NCI-H510A (cell line): ENCODE results near the gene TSPYL2.

Experiments used
- DNase-seq: peaks from one replicate; lab custom pipeline; 2025; lab: John Stamatoyannopoulos, UW

Gene TSPYL2

GRCh38 chrX:53080628-53081580, 1.3 kb upstream of the TSPYL2 start:
- DNase-seq: no peak

- no peak for DNase-seq
These were observed 828 bp downstream of the TSPYL2 start for GRCh38 chrX:53082773-53083616.

GRCh38 chrX:53084043-53084570, 1.9 kb downstream of the TSPYL2 start:
- no peak for DNase-seq

GRCh38 chrX:53084863-53085262, 2.7 kb downstream of the TSPYL2 start:
- no peak for DNase-seq

- DNase-seq: no peak
These were observed 3.6 kb downstream of the TSPYL2 start for GRCh38 chrX:53085661-53086229.

GRCh38 chrX:53086464-53086863, 4.3 kb downstream of the TSPYL2 start:
- no peak for DNase-seq

GRCh38 chrX:53087388-53087831, 5.2 kb downstream of the TSPYL2 start:
- DNase-seq: no peak

- DNase-seq: peak; percentile 70
These were observed 6.2 kb downstream of the TSPYL2 start for GRCh38 chrX:53088136-53088974.

GRCh38 chrX:53089224-53089842, 7.2 kb downstream of the TSPYL2 start:
- DNase-seq: peak; percentile 12

- peak; percentile 3 for DNase-seq
These were observed 7.8 kb downstream of the TSPYL2 start for GRCh38 chrX:53089925-53090324.

- no peak for DNase-seq
These were observed 9.2 kb downstream of the TSPYL2 start for GRCh38 chrX:53091354-53091753.

GRCh38 chrX:53093177-53093655, 11.0 kb downstream of the TSPYL2 start:
- DNase-seq: peak; percentile 59

- DNase-seq: peak; percentile 91
These were observed 11.8 kb downstream of the TSPYL2 start, which contains the start of gene KANTR for GRCh38 chrX:53093748-53094581. KANTR (plus strand) TSS chrX:53094142; CDS start chrX:53124273, 30,131 bp downstream.

- DNase-seq: no peak
These were observed 12.4 kb downstream of the TSPYL2 start for GRCh38 chrX:53094582-53094905.

GRCh38 chrX:53095796-53096195, 13.6 kb downstream of the TSPYL2 start:
- no peak for DNase-seq

GRCh38 chrX:53114864-53115549, 32.8 kb downstream of the TSPYL2 start:
- DNase-seq: no peak

- DNase-seq: no peak
These were observed 33.3 kb downstream of the TSPYL2 start for GRCh38 chrX:53115550-53115874.

GRCh38 chrX:53116101-53116500, 33.9 kb downstream of the TSPYL2 start:
- no peak for DNase-seq

- DNase-seq: no peak
These were observed 39.8 kb downstream of the TSPYL2 start for GRCh38 chrX:53122013-53122412.
